ENCODE results near the gene POLDIP3. TPM values are rescaled to one million over a fixed set of nuclear protein-coding genes. Genes with fewer than 3 reads are reported as not detected.
"Not testable (repeated sequence)": the region's sequence is repeated elsewhere in the genome, so short reads cannot be mapped to it uniquely, and the experiment has no call there.

POLDIP3 gene
- total RNA-seq, 1 experiment from 2014 or later: 67.6 TPM

DNA sequence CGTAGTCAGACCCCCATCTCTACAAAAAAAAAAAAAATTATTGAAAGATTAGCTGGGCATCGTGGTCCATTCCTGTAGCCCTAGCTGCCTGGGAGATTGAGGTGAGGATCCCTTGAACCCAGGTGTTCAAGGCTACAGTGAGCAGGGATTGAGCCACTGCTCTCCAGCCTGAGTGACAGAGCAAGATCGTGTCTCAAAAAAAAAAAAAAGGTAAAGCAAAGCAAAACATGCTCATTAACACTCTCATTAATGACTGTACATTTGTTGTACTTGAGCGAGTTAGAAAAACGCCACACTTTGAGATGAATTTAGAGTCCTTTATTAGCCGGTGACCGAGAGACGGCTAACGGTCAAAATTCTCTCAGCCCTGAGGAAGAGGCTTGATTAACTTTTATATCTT is 67.1 kb downstream of the POLDIP3 start (continued):
- TF ChIP-seq ZFX (IDR thresholded peaks at IDR 0.05): no peak
- TF ChIP-seq, protein P1, sequence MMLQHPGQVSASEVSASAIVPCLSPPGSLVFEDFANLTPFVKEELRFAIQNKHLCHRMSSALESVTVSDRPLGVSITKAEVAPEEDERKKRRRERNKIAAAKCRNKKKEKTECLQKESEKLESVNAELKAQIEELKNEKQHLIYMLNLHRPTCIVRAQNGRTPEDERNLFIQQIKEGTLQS (IDR thresholded peaks at IDR 0.05): no peak
- no peak for TF ChIP-seq ELF1 (IDR thresholded peaks at IDR 0.05; ENCODE audit: borderline replicate concordance, low read depth)
- TF ChIP-seq, protein P2, sequence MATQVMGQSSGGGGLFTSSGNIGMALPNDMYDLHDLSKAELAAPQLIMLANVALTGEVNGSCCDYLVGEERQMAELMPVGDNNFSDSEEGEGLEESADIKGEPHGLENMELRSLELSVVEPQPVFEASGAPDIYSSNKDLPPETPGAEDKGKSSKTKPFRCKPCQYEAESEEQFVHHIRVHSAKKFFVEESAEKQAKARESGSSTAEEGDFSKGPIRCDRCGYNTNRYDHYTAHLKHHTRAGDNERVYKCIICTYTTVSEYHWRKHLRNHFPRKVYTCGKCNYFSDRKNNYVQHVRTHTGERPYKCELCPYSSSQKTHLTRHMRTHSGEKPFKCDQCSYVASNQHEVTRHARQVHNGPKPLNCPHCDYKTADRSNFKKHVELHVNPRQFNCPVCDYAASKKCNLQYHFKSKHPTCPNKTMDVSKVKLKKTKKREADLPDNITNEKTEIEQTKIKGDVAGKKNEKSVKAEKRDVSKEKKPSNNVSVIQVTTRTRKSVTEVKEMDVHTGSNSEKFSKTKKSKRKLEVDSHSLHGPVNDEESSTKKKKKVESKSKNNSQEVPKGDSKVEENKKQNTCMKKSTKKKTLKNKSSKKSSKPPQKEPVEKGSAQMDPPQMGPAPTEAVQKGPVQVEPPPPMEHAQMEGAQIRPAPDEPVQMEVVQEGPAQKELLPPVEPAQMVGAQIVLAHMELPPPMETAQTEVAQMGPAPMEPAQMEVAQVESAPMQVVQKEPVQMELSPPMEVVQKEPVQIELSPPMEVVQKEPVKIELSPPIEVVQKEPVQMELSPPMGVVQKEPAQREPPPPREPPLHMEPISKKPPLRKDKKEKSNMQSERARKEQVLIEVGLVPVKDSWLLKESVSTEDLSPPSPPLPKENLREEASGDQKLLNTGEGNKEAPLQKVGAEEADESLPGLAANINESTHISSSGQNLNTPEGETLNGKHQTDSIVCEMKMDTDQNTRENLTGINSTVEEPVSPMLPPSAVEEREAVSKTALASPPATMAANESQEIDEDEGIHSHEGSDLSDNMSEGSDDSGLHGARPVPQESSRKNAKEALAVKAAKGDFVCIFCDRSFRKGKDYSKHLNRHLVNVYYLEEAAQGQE (IDR thresholded peaks at IDR 0.05; ENCODE audit: low read depth): no peak
- no peak for TF ChIP-seq EZH2 (IDR thresholded peaks at IDR 0.05)
- TF ChIP-seq CBX3 (IDR thresholded peaks at IDR 0.05; ENCODE audit: low read depth): no peak
- no peak for TF ChIP-seq EGR1 (IDR thresholded peaks at IDR 0.05; ENCODE audit: low read depth)

DNA sequence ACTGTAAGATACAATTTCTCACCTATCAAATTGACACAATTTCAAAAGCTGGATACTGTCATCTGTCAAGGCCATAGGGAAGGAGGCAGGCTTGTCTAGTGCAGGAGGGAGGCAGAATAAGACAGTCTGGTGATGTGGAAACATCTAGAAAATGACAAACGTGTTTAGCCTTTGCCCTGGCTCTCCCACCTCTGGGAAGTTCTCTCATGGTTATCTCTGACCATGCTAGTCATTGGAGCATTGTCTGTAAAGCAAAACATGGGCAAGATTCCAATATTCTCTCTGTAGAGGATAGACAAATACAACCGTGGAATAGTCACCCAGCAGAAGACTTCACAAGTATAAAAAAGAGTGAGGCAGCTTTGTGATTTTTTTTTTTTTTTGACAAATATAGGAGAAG is 70.0 kb downstream of the POLDIP3 start:
- Histone ChIP-seq H3K4me2 (ENCODE audit: low read length) (no peak overlapping the region), H3K36me3 (ENCODE audit: control insufficient read depth in 1 of 2, insufficient read depth in 2 of 2, low read length in 2 of 2) (no peaks in the 10 kb centered on the region; a peak in 1 of 4 replicates), H3K9me2 (ENCODE audit: insufficient read depth) (no peaks in the 10 kb centered on the region), H4K20me1 (ENCODE audit: insufficient read depth) (no peaks in the 10 kb centered on the region), H3K9me3 (ENCODE audit: control insufficient read depth in 1 of 2, insufficient read depth in 1 of 2, low read depth in 1 of 2, low read length in 2 of 2) (no peaks in the 10 kb centered on the region), H3K79me2 (ENCODE audit: insufficient read depth, low read length) (no peaks in the 10 kb centered on the region), H3K4me1 (ENCODE audit: control insufficient read depth in 1 of 2, insufficient read depth in 2 of 2, low read length in 2 of 2) (peaks cover 10 to 15% of the 10 kb centered on the region in 2 experiments), H3K9ac (ENCODE audit: low read length) (no peak overlapping the region), H2AFZ (ENCODE audit: low read depth, low read length, poor library complexity, severe bottlenecking) (no peak overlapping the region), H3K27me3 (ENCODE audit: insufficient read depth, low read length) (no peaks in the 10 kb centered on the region), H3K27ac (ENCODE audit: low read depth, low read length) (no peak overlapping the region), H3K4me3 (replicated peaks in 1 of 2; ENCODE audit: low read depth in 1 of 2, low read length in 2 of 2) (no peak overlapping the region)
- RAD21 ChIA-PET (ENCODE audit: low non-redundant PET in 1 of 2, low total read pairs in 2 of 2, uncharacterized antibody in 2 of 2, unreplicated experiment in 2 of 2): interaction anchor here in 1 of 2 experiments (0.6 kb wide), 1 partner anchor 149 kb away, joined by 3 read pairs; no protein-coding TSS in a partner anchor
- DNase-seq (ENCODE audit: low read depth, low spot score): no peak
- no peak for ATAC-seq
- POLR2A ChIA-PET: no interaction called here
- intact Hi-C loops (cut with micrococcal nuclease): no loop called here
- no TSS peak for BruUV-seq (replicated peaks)
- CTCF ChIA-PET: no interaction called here
- TF ChIP-seq CEBPB (IDR thresholded peaks at IDR 0.05; ENCODE audit: low read depth) (no peak), SRF (IDR thresholded peaks at IDR 0.05; ENCODE audit: low read depth) (no peak), EZH2phosphoT487 (IDR thresholded peaks at IDR 0.05; ENCODE audit: borderline replicate concordance) (no peak), POLR2AphosphoS5 (IDR thresholded peaks at IDR 0.05; ENCODE audit: low read depth, low read length) (no peak), TCF7L2 (IDR thresholded peaks at IDR 0.05; ENCODE audit: borderline replicate concordance, extremely low read depth, insufficient read depth, insufficient read length) (no peak), ZNF274 (IDR thresholded peaks at IDR 0.05; ENCODE audit: low read depth, low read length) (no peak), POLR2A (IDR thresholded peaks at IDR 0.05; ENCODE audit: borderline replicate concordance, extremely low read depth, insufficient read depth, insufficient read length) (no peak), EZH2 (IDR thresholded peaks at IDR 0.05) (no peak)

DNA sequence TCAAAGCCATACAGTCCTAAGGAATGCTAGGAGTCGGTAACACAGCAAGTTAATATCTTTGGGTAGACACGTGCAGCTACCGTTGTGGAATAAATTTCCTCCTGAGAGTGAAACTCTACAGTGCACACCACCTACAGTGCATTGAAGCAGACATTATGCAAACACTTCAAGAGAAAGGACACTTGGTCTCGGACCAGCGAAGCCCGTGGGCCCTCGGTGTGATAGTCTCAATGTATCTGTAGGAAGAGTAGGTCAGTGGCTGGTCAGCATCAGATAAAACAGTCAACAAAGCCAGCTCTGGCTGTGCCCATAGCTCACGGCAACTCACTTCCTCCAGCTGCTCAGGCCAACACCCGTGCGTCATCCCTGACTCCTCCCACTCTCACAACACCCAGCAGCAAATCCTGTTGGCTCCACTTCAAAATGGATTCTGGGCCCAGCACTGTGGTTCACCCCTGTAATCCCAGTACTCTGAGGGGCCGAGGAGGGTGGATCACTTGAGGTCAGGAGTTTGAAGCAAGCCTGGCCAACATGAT is 75.4 kb downstream of the POLDIP3 start:
- H2AFZ ChIP-seq (ENCODE audit: low read depth, low read length, poor library complexity, severe bottlenecking); RAD21 ChIA-PET (ENCODE audit: low non-redundant PET in 1 of 2, low total read pairs in 2 of 2, uncharacterized antibody in 2 of 2, unreplicated experiment in 2 of 2); BruUV-seq (replicated peaks); POLR2A ChIA-PET; H3K27ac ChIP-seq (ENCODE audit: low read depth, low read length); H3K9me3 ChIP-seq (ENCODE audit: control insufficient read depth in 1 of 2, insufficient read depth in 1 of 2, low read depth in 1 of 2, low read length in 2 of 2); H3K9ac ChIP-seq (ENCODE audit: low read length); H3K27me3 ChIP-seq (ENCODE audit: insufficient read depth, low read length); H3K4me3 ChIP-seq (replicated peaks in 1 of 2; ENCODE audit: low read depth in 1 of 2, low read length in 2 of 2); CTCF ChIA-PET; intact Hi-C loops (cut with micrococcal nuclease); DNase-seq (ENCODE audit: low read depth, low spot score); H3K36me3 ChIP-seq (ENCODE audit: control insufficient read depth in 1 of 2, insufficient read depth in 2 of 2, low read length in 2 of 2); H4K20me1 ChIP-seq (ENCODE audit: insufficient read depth); H3K9me2 ChIP-seq (ENCODE audit: insufficient read depth); H3K79me2 ChIP-seq (ENCODE audit: insufficient read depth, low read length): not testable (repeated sequence)
- Histone ChIP-seq H3K4me1 (ENCODE audit: control insufficient read depth in 1 of 2, insufficient read depth in 2 of 2, low read length in 2 of 2) (peaks cover 10 to 32% of the 10 kb centered on the region in 2 experiments), H3K4me2 (ENCODE audit: low read length) (peak overlapping the region; percentile 25; the same call in 1 of the 2 replicates)
- peak; percentile 78 for ATAC-seq
